Activated B cell treated with CpG ODN at 0.5 μM for 24 hours (primary cell): ENCODE data around the gene CORO6. TPM values are rescaled to one million over a fixed set of nuclear protein-coding genes. Genes with fewer than 3 reads are reported as not detected.
A peak's percentile ranks its signal among the peaks of the same experiment; 100 is the strongest.

ENCODE experiments used
- ATAC-seq: fragments of 200-7000 bp; cut with Tn5 transposase; one replicate; pipeline ENCODE4 v1.10.0; 2021; ENCODE audit warnings: low read depth, mild to moderate bottlenecking, moderate library complexity
- CTCF ChIA-PET: fragments of 350-600 bp; sonication (Branson Sonifier 250); formaldehyde crosslinking; loops from one replicate; lab custom pipeline; 2021; ENCODE audit warnings: antibody characterized with exemption; lab: Charles Lee
- POLR2A ChIA-PET: fragments of 350-600 bp; sonication (Branson Sonifier 250); formaldehyde crosslinking; loops from one replicate; lab custom pipeline; 2021; ENCODE audit warnings: antibody characterized with exemption; lab: Charles Lee
- DNase-seq: peaks from one replicate; pipeline ENCODE4 v3.0.0; 2022
- H3K27ac Mint-ChIP-seq: one replicate; pipeline ENCODE4 v1.8.0; 2020; ENCODE audit warnings: mixed read lengths
- H3K27me3 Mint-ChIP-seq: one replicate; pipeline ENCODE4 v1.8.0; 2021; ENCODE audit warnings: mixed read lengths
- H3K36me3 Mint-ChIP-seq: one replicate; pipeline ENCODE4 v1.8.0; 2021; ENCODE audit warnings: low read depth, mixed read lengths
- H3K4me1 Mint-ChIP-seq: one replicate; pipeline ENCODE4 v1.8.0; 2021; ENCODE audit warnings: mixed read lengths
- H3K4me3 Mint-ChIP-seq: one replicate; pipeline ENCODE4 v1.8.0; 2020; ENCODE audit warnings: mild to moderate bottlenecking, mixed read lengths
- H3K9me3 Mint-ChIP-seq: one replicate; pipeline ENCODE4 v1.8.0; 2020; ENCODE audit warnings: mixed read lengths
- intact Hi-C: fragments of 100-400 bp; cut with micrococcal nuclease; formaldehyde crosslinking; loops from one replicate; pipeline ENCODE4 v1.15.1; 2024
- total RNA-seq: library from RNA; stranded (reverse); gene quantifications from 2 replicates; pipeline ENCODE4 v1.2.3, GENCODE V29; 2022
- TF ChIP-seq, protein P1 (sequence below): fragments of 200-600 bp; IDR thresholded peaks from one replicate; pipeline ENCODE4 v1.8.0; 2022; ENCODE audit warnings: antibody characterized with exemption, mild to moderate bottlenecking

Gene CORO6
- total RNA-seq, 1 donor from 2014 or later = 4.1 TPM

DNA sequence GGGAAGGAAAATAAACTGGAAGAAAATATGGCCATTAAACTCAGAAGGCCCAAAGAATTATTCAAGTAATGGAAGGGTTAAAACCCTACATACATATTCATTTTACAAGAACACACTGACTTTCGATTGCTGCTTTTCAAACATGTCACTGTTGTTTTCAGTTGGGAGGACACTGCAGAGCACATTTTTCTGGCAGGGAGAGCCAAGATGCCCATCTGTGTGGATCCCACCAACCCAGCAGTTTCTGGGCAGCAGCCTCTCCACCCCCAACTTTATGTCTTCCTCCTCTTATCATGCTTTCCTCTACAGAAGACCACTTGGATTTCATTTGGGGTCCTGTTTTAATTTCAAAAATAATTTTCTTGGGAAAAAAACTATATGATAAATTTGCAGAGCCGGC lies 7.1 kb upstream of the CORO6 start:
- no peak overlapping the region for H3K27ac Mint-ChIP-seq
- ATAC-seq (no peak), DNase-seq (no peak)
- H3K36me3 Mint-ChIP-seq = peaks cover 70% of the 10 kb centered on the region
- intact Hi-C loops = no loop called here
- peaks cover 13% of the 10 kb centered on the region for H3K4me1 Mint-ChIP-seq
- no peak overlapping the region for H3K4me3 Mint-ChIP-seq
- H3K9me3 Mint-ChIP-seq = no peaks in the 10 kb centered on the region
- H3K27me3 Mint-ChIP-seq = no peaks in the 10 kb centered on the region
- TF ChIP-seq, protein P1, sequence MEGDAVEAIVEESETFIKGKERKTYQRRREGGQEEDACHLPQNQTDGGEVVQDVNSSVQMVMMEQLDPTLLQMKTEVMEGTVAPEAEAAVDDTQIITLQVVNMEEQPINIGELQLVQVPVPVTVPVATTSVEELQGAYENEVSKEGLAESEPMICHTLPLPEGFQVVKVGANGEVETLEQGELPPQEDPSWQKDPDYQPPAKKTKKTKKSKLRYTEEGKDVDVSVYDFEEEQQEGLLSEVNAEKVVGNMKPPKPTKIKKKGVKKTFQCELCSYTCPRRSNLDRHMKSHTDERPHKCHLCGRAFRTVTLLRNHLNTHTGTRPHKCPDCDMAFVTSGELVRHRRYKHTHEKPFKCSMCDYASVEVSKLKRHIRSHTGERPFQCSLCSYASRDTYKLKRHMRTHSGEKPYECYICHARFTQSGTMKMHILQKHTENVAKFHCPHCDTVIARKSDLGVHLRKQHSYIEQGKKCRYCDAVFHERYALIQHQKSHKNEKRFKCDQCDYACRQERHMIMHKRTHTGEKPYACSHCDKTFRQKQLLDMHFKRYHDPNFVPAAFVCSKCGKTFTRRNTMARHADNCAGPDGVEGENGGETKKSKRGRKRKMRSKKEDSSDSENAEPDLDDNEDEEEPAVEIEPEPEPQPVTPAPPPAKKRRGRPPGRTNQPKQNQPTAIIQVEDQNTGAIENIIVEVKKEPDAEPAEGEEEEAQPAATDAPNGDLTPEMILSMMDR = no peak
- POLR2A ChIA-PET = no interaction called here
- CTCF ChIA-PET = no interaction called here

DNA sequence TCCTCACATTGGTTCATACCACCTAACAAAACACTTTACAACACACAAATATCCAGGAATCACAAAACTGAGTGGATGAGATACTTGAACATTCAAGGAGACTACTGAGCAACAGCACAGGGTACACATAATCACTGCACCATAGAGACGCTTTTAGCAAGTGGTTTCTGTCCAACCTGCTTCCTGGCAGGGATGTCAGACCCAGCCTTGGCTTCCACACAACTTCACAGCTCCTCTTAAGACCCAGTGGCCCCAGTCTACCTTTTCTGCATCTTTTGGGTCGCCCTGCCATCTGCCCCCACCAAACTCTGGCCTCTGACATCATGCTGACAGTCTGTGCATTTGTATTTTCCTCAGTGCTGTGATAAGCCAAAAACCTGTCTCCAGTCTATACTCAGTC lies 5.9 kb upstream of the CORO6 start:
- peaks cover 18% of the 10 kb centered on the region for H3K4me1 Mint-ChIP-seq
- H3K9me3 Mint-ChIP-seq = no peaks in the 10 kb centered on the region
- peaks cover 60% of the 10 kb centered on the region for H3K36me3 Mint-ChIP-seq
- DNase-seq = no peak
- POLR2A ChIA-PET = interaction anchor here (0.6 kb wide), 1 partner anchor 113 kb away, joined by 3 read pairs; no protein-coding TSS in a partner anchor
- no peak for ATAC-seq
- peak overlapping the region; percentile 57 for H3K27ac Mint-ChIP-seq
- H3K27me3 Mint-ChIP-seq = no peaks in the 10 kb centered on the region
- TF ChIP-seq, protein P1 = no peak
- CTCF ChIA-PET = interaction anchor here (2.1 kb wide), 1 partner anchor 11 kb away, joined by 5 read pairs; no protein-coding TSS in a partner anchor
- intact Hi-C loops = no loop called here
- H3K4me3 Mint-ChIP-seq = no peak overlapping the region

DNA sequence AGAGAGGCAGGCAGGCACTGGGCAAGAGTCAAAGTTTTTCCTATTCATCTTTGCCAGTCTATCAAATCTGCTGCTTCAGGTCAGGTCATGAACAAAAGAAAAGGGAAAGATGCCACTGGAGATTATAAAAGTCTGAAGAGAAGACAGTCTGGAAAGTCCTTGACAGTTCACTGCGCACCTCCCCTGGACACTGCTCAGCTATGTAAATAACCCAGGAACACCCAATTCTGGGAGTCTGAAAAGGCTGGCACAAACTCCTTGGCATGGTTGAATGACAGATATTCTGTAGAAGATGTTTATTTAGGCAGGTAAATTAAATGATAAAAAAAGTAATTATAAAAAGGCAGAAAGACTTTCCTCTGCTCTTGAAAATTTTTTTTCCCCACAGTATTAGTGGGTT lies 5.2 kb upstream of the CORO6 start:
- H3K9me3 Mint-ChIP-seq = no peaks in the 10 kb centered on the region
- H3K4me3 Mint-ChIP-seq = no peak overlapping the region
- H3K27ac Mint-ChIP-seq = peak overlapping the region; percentile 39
- TF ChIP-seq, protein P1 = no peak
- ATAC-seq = no peak
- POLR2A ChIA-PET = no interaction called here
- intact Hi-C loops = no loop called here
- H3K36me3 Mint-ChIP-seq = peaks cover 55% of the 10 kb centered on the region
- H3K4me1 Mint-ChIP-seq = peaks cover 25% of the 10 kb centered on the region
- no peak for DNase-seq
- CTCF ChIA-PET = interaction anchor here (2.1 kb wide), 1 partner anchor 11 kb away, joined by 5 read pairs; no protein-coding TSS in a partner anchor
- H3K27me3 Mint-ChIP-seq = no peaks in the 10 kb centered on the region

DNA sequence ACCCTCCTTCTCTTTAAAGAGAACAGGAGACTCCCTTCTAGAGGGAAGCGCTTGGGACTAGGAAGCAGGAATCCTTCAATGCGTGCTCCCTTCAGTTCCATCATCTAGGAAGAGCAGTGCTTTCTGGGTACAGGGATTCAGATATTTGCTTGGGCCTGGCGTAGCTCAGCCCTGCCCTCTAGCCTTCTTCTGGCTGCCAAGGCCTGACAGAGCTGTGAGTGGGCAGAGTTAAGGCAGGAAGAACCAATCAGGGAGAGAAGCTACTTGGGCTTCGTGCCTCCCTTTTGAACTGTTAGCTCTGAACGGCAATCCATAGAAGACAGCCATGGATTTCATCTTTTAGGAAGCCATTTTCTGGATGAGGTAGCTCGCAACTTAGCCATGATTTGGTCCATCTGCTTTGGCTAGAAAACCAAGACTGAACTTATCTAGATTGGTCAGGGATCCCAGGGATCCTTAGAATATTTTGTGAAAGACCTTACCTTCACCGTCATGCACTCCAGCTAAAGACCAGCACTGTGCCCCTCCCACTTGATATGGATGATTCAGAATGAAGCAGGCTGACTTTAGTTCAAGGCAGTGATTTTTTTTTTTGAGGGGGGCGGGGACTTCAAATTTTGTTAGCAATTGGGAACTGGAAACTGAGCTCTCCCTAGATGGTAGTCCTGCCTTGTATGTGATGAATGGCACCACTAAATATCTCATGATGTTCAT lies 2.5 kb upstream of the CORO6 start:
- H3K4me3 Mint-ChIP-seq = no peak overlapping the region
- DNase-seq (no peak), ATAC-seq (no peak)
- TF ChIP-seq, protein P1 = no peak
- H3K36me3 Mint-ChIP-seq = peaks cover 27% of the 10 kb centered on the region
- no peaks in the 10 kb centered on the region for H3K27me3 Mint-ChIP-seq
- peak overlapping the region; percentile 41 for H3K27ac Mint-ChIP-seq
- POLR2A ChIA-PET = interaction anchor here (0.5 to 2.6 kb wide), 4 partner anchors 8 to 278 kb away, joined by 3 to 10 read pairs (median 4); no protein-coding TSS in a partner anchor
- intact Hi-C loops = no loop called here
- H3K9me3 Mint-ChIP-seq = no peaks in the 10 kb centered on the region
- CTCF ChIA-PET = interaction anchor here (1.3 to 1.5 kb wide), 3 partner anchors 10 to 306 kb away, joined by 3 to 6 read pairs (median 5); no protein-coding TSS in a partner anchor
- H3K4me1 Mint-ChIP-seq = peaks cover 39% of the 10 kb centered on the region

DNA sequence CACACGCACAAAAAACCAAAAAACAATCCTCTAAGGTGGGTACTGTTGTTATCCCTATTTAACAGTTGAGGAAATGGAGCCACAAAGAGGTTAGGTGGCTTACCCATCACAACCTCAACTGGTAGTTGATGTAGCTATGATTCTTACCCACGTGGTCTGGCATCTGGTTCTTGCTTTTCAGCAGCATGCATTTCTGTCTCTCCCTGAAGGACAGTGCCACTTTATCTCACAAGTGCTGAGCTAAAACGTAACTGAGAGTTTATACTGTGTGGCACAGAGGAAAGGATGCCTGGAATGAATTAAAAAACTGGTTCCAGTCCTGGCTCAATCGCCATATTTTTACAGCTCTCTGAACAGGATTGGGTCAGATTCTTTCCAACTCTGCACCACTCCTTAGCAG lies 1.9 kb upstream of the CORO6 start:
- Mint-ChIP-seq H3K9me3 (no peaks in the 10 kb centered on the region), H3K4me3 (no peak overlapping the region), H3K27me3 (no peaks in the 10 kb centered on the region), H3K36me3 (peaks cover 22% of the 10 kb centered on the region), H3K27ac (peak overlapping the region; percentile 24), H3K4me1 (peaks cover 39% of the 10 kb centered on the region)
- POLR2A ChIA-PET = interaction anchor here (0.5 to 2.6 kb wide), 5 partner anchors 7 to 306 kb away, joined by 3 to 10 read pairs (median 4); no protein-coding TSS in a partner anchor
- ATAC-seq = no peak
- CTCF ChIA-PET = interaction anchor here (1.5 kb wide), 2 partner anchors 9 to 307 kb away, joined by 5 to 6 read pairs; no protein-coding TSS in a partner anchor
- TF ChIP-seq, protein P1 = no peak
- intact Hi-C loops = no loop called here
- no peak for DNase-seq
